SK-N-MC (cell line): Measurements from ENCODE around the gene SPATA13.

Source experiments
- EZH2 ChIP-seq: fragments of 200-600 bp; sonication (generic); IDR thresholded peaks from one replicate; pipeline ENCODE4 v1.6.1; 2017; ENCODE audit warnings: antibody characterized with exemption
- FOXP2 ChIP-seq: optimal IDR thresholded peaks from 2 replicates; pipeline ENCODE3; 2011; ENCODE audit warnings: mild to moderate bottlenecking, moderate library complexity; ENCODE audit not compliant: insufficient read depth; ENCODE audit errors: extremely low read length, control extremely low read depth
- POLR2AphosphoS5 ChIP-seq: IDR thresholded peaks from 2 replicates; pipeline ENCODE4 v1.6.1; 2012; ENCODE audit warnings: mild to moderate bottlenecking, low read depth, low read length, borderline replicate concordance

- no peak for TF ChIP-seq EZH2
- no peak for TF ChIP-seq POLR2AphosphoS5
- TF ChIP-seq FOXP2: no peak
Measured at GRCh38 chr13:24182703-24183081, 22.2 kb downstream of the SPATA13 start.
